Activated naive CD4-positive, alpha-beta T cell treated with anti-CD3 and anti-CD28 coated beads, Interleukin-2, amount 50 U/mL, for 16 hours (primary cell): ENCODE data around the gene FOXC2.

Experiments used
- DNase-seq: peaks from one replicate; pipeline ENCODE4 v3.0.0-alpha.2; 2020

Gene FOXC2

GRCh38 chr16:86593913-86594620 lies 27.4 kb downstream of the FOXC2 start:
- no peak for DNase-seq

- no peak for DNase-seq
These were observed 28.1 kb downstream of the FOXC2 start for GRCh38 chr16:86594721-86595120.

DNA sequence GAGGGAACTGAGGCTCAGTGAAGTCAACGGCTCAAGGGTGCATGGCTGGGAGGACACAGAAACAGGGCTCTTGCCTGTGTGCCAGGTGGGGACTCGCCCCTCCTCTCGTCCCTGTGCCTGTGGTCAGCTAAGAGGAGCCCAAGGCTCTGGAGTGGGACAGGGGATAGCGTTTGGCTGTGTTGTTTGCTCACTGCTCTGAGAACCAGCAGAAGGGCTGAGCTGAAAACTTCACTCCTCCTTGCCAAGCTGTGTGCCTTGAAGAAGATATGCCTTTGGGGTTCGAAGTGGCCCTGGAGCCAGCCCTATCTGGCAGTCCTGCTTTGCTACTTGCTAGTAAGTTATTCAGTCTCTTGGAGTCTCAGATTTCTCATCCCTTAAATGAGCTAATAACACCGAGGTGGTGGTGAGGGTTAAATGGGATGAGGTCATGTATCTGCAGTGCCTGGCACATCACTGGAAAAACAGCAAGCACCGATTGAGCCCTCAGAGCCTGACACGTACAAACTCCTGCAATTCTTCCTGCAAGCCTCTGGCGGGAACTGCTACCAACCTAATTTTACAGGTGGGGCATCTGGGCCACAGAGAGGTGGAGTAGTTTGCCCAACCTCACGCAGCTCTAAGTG lies 29.5 kb downstream of the FOXC2 start:
- no peak for DNase-seq

GRCh38 chr16:86597126-86597879 lies 30.7 kb downstream of the FOXC2 start:
- no peak for DNase-seq

- no peak for DNase-seq
These were observed 31.4 kb downstream of the FOXC2 start for GRCh38 chr16:86597880-86598606.

DNA sequence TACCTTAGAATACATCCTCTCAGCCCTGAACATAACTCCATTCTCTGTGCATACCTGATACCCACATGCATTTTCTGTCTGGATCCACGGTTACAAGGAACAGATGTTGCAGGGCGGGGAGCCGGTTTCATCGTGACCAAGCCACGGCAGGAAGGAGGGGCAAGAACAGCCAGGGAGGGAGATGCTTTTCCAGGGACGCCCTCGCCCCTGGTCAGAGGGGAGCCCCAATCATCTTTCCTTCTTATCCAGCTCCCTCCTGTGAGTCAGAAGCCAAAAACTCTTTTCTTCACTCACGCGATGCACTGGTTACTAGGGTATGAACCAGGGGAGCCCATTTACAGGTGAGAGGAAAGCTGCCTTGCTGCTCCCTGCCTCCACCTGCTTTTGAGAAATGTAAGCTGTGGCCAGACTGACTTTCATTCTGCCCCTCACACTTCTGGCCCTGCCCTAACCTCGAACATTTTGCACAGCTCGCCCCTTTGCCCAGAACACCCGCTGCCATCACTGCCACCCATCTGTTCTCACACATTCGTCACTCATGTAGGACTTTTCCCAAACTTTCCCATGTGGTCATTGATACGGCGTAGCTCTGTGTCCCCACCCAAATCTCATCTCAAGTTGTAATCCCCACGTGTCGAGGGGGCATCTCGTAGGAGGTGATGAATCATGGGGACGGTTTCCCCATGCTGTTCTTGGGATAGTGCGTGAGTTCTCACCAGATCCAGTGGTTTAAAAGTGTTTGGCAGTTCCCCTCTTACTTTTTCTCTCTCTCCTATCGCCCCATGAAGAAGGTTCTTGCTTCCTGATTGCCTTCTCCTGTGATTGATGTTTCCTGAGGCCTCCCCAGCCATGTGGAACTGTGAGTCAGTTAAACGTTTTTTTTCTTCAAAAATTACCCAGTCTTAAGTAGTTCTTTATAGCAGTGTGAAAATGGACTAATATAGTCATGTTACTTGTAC lies 32.3 kb downstream of the FOXC2 start:
- no peak for DNase-seq

GRCh38 chr16:86601356-86601755 lies 34.7 kb downstream of the FOXC2 start:
- DNase-seq, result no peak

GRCh38 chr16:86602521-86602920 lies 35.9 kb downstream of the FOXC2 start:
- DNase-seq, result no peak

DNA sequence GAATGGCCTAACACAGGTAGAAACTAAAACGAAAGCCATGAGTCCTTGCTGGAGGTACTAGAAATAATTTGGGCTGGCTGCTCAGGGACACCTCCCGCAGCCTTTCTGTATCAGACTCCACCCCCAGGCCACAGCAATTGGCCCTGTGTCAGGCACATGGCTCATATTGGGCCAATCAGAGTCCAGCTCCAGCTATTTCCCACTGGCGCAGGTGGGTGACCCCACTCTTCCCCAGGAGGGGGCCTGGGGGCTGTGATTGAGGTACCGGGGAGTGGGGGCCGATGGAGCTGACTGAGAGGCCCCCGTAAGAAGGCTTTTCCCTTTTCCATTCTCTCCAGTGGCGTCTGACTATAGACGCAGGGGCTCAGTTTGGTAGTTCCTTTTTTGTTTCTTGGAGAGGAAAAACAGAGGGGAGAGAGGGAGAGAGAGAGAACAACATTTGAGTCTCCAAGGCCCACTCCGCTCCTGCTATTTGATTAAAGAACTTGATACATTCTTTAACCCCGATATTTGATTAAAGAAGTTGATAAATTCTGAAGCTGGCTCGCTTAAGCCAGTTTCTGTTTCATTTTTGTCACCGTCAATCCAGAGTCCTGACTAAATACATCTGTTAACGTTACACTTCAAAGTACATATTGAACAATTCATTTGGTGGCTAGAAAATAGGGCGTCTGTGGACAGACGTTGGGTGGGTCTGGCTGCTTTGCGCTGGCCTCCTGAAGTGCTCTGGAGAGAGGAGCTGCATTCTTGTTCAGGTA lies 38.0 kb downstream of the FOXC2 start:
- DNase-seq, result peak; percentile 54

- no peak for DNase-seq
These were observed 39.3 kb downstream of the FOXC2 start for GRCh38 chr16:86605950-86606349.

DNA sequence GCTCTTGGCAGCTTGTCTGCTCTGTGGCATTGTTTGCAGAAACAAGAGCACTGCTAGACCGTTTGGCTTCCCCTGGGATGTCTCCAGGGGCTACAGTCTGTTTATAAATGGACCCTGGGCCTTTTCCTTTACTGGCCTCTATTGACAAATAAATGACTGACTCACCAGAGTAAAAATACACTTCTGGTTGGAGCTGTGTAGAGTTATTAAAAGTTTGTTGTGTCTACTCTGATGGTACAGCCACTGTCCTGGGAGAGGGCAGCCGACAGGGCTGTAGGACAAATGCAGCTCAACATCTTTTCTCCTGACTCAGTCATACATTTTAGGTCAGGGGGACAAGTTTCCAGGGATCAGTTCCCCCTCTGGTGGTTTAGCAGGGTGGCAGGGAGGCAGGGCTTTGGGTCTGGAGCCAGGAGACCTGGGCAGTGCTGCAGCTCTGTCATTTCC lies 41.7 kb downstream of the FOXC2 start:
- DNase-seq, result no peak

GRCh38 chr16:86609115-86609514 lies 42.5 kb downstream of the FOXC2 start:
- DNase-seq, result no peak

GRCh38 chr16:86609661-86610060 lies 43.0 kb downstream of the FOXC2 start:
- DNase-seq, result no peak

DNA sequence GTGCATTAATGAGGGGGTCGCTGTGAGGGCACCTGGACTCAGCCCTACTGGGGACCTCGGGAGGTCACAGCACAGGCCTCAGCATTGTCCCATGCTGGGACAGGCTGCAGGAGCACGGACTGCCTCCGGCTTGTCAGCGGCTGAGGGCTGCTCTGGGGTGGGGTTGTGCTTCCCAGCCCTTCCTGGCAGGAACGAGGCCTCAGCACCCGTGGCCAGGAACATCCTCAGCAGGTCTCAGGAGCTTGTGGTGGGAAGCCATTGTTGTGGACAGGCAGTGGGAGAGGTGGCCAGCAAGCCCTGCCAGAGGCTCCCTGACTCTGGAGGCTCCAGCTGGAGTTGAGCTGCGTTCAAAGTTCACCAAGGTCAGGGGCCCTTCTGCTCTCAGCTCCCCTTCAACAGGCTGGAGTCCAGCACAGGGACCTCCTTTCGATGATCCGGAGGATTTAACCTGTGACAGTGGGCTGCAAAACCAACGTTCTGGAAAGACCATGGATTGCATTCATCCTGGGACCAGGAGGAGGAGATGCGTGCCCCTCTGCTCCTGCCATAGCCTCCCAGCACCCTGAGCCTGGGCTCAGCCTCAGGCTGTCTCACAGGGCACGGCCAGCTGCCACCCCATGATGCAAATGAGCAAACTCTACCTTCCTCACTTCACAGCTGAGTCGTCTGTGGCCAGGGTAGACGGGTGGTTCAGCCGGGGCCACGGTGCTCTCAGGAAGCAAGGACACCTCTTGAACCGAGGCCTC lies 44.3 kb downstream of the FOXC2 start:
- DNase-seq, result no peak

DNA sequence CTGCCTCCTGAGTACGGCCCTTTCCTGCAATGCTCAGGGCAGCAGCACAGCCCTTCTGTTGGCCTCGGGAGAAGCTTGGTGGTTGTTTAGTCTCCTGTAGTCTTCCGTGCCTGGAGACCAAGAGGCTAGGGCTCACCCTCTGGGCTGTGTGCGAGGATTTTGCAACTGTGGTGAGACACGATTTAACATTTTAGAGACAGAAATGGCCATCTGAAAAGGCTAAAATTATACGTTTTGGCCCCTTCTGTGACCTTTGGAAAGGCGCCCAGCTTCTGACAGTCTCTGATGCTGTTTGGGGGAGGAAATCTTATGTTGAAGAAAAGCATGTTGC lies 44.9 kb downstream of the FOXC2 start:
- DNase-seq, result no peak

- no peak for DNase-seq
These were observed 45.3 kb downstream of the FOXC2 start for GRCh38 chr16:86611941-86612340.

GRCh38 chr16:86614699-86615098 lies 48.1 kb downstream of the FOXC2 start:
- no peak for DNase-seq

- no peak for DNase-seq
These were observed 50.3 kb downstream of the FOXC2 start for GRCh38 chr16:86616906-86617305.

DNA sequence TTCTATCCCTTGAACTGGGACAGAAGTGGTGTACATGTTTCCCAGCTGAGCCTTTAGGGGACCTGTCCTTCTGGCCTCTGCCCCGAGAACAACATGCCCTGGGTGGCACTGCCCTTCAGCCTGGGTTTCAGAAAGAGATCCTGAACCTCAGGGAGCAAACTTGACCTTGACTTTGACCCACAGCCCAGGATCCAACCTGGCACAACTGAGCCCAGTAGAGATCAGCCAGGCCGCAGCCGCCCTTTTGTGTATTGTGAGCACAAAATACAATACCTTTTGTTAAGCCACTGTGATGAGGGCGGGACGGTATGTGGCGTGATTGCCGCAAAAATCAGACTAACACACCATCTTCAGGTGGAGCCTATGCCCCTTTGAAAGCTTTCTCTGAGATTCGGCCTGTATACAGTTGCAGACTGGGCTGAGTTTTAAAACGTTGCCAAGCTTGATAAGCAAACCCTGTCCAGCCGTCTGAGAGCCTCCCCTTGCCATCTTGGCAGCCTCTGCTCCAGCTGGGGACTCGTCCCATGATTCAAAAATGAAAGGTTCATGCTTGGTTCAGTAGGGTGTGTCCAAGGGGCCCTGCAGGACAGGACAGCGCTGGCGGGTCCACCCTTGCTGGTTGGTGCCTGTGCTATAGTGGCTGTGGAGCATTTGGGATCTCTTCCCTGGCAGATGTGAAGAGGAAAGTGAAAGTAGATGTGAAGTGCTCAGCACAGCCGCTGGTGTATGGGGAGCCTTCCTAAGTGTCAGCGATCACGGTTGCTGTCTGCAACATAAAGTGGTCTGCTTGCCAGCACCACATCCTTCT lies 52.0 kb downstream of the FOXC2 start:
- no peak for DNase-seq
